ENCODE measurements around the gene ADGRG3. TPM values are rescaled to one million over a fixed set of nuclear protein-coding genes. Genes with fewer than 3 reads are reported as not detected.
A peak's percentile ranks its signal among the peaks of the same experiment; 100 is the strongest.

Gene ADGRG3
- total and polyA plus RNA-seq, 10 of the 15 experiments (the other 5 are each of a cell fraction or from before 2014, with no cell fraction given), result 0.10 to 0.11 (median 0.10) TPM; not detected in 7

DNA sequence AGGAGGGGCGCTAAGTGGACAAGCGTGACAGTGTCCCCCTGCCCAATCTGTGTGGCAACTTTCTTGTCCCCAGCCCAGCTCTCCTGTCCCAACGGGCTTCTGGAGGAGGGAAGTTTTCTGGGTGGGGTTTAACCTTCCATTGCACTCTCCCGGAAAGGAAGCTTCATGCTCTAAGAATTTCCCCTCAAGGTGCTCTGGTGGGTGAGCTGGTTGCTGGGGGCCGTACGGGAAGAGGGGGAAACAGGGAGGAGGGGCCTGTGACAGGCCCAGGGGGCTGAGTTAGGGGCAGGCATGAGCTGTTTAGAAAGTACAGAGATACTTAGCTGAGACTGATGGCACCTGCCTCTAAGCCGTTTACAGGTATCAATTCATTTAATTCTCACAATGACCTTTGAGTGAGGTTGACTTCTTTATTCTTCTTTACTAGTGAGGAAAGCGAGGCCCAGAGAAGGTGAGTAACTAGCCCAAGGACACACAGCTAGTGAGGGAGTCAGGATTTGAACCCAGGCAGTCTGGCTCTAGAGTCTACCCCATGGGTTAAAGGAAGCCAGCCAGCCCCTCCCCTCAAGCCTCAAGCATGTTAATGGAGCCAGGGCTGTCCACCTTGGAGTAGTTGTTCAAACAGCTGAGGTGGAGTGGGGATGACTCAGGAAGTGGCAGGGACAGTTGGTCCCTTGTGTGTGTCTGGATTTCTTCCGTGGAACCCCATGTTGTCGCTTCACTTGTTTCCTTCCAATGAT, 20.8 kb upstream of the ADGRG3 start:
- Histone ChIP-seq H2AFZ (ENCODE audit: control insufficient read depth, low read depth, low read length) (no peak overlapping the region), H3K4me2 (ENCODE audit: control insufficient read depth, insufficient read depth) (peak overlapping the region; percentile 44; the same call in 1 of the 2 replicates), H3K36me3 (ENCODE audit: control insufficient read depth in 2 of 2, insufficient read depth in 2 of 2, low read length in 1 of 2) (no peaks in the 10 kb centered on the region), H3K4me1 (ENCODE audit: control insufficient read depth, insufficient read depth, low read length) (peaks cover 19% of the 10 kb centered on the region), H3K27ac (ENCODE audit: control insufficient read depth, insufficient read depth) (no peak overlapping the region), H3K9me3 (replicated peaks; ENCODE audit: control insufficient read depth, insufficient read depth, low read length) (no peaks in the 10 kb centered on the region), H3K4me3 (no peak overlapping the region), H3K79me2 (ENCODE audit: control insufficient read depth, insufficient read depth, low read length) (no peaks in the 10 kb centered on the region), H3K27me3 (replicated peaks in 1 of 2; ENCODE audit: control insufficient read depth in 2 of 2, insufficient read depth in 2 of 2, low read length in 1 of 2) (no peaks in the 10 kb centered on the region), H4K20me1 (ENCODE audit: control insufficient read depth, insufficient read depth) (no peaks in the 10 kb centered on the region), H3K9ac (ENCODE audit: control insufficient read depth, insufficient read depth, low read length) (no peak overlapping the region)
- WGBS (ENCODE audit: insufficient coverage, insufficient replicate concordance, low lambda C conversion rate, missing lambda C conversion rate), result 40% methylated on average over 10 of the region's 10 CpGs
- TF ChIP-seq CHD4 (IDR thresholded peaks at IDR 0.05) (no peak), SMARCA5 (IDR thresholded peaks at IDR 0.05) (0 out of 2 replicates have a peak, but pooled peaks have one; percentile 9), E2F4 (IDR thresholded peaks at IDR 0.05; ENCODE audit: low read depth, low read length) (no peak)
- in situ Hi-C loops (cut with MboI) (no loop called here), intact Hi-C loops (cut with micrococcal nuclease; ENCODE audit: unreplicated experiment) (no loop called here)
- ChIA-PET RAD21 (ENCODE audit: unreplicated experiment) (interaction anchor here (0.5 to 6.0 kb wide), 18 partner anchors 8 to 357 kb away, joined by 3 to 88 read pairs (median 6); partner anchors contain the start of gene KATNB1), CTCF (interaction anchor here (1.0 to 8.1 kb wide), 13 partner anchors 9 to 229 kb away, joined by 3 to 210 read pairs (median 14); partner anchors contain the start of gene KATNB1), SMC1A (ENCODE audit: uncharacterized antibody, unreplicated experiment) (interaction anchor here (0.7 to 6.6 kb wide), 11 partner anchors 9 to 354 kb away, joined by 3 to 126 read pairs (median 10); partner anchors contain the start of gene USB1), POLR2A (interaction anchor here (1.1 to 1.8 kb wide), 4 partner anchors 37 to 56 kb away, joined by 3 to 11 read pairs (median 5); no protein-coding TSS in a partner anchor)
- no peak for DNase-seq (ENCODE audit: low read depth, low spot score)
- FAIRE-seq, result no peak
- no TSS peak for BruUV-seq (replicated peaks)
- ATAC-seq, result no peak

DNA sequence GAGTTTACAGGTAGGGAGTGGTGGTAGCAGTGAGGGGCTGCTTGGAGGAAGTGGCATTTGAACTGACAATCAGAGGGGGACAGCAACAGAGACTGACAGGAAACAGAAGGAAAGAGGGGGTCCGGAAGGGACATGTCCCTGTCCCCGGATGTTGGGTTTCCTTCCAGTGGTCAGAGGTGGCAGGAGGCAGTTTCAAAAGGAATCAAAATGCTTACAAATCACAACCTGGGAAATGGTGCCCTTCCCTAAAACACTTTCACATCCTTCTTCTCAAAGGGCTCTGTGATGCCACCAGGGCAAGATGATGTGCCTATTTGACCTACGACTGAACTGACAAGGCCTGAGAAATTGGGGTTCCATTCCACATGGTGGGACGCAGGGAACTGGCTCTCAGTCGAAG, 20.0 kb upstream of the ADGRG3 start:
- no peaks in the 10 kb centered on the region for H4K20me1 ChIP-seq (ENCODE audit: control insufficient read depth, insufficient read depth)
- H3K27ac ChIP-seq (ENCODE audit: control insufficient read depth, insufficient read depth), result no peak overlapping the region
- peak overlapping the region; percentile 44; the same call in 1 of the 2 replicates for H3K4me2 ChIP-seq (ENCODE audit: control insufficient read depth, insufficient read depth)
- H3K27me3 ChIP-seq (replicated peaks in 1 of 2; ENCODE audit: control insufficient read depth in 2 of 2, insufficient read depth in 2 of 2, low read length in 1 of 2), result no peaks in the 10 kb centered on the region
- BruUV-seq (replicated peaks), result no TSS peak
- H3K4me1 ChIP-seq (ENCODE audit: control insufficient read depth, insufficient read depth, low read length), result peaks cover 19% of the 10 kb centered on the region
- intact Hi-C loops (cut with micrococcal nuclease; ENCODE audit: unreplicated experiment) (loop anchor here (2.0 kb wide), 1 partner anchor 73 kb away; no protein-coding TSS in a partner anchor), in situ Hi-C loops (cut with MboI) (no loop called here)
- ATAC-seq (peak; percentile 70), DNase-seq (ENCODE audit: low read depth, low spot score) (peak; percentile 51), FAIRE-seq (no peak)
- CTCF ChIA-PET, result interaction anchor here (0.8 to 8.1 kb wide), 21 partner anchors 10 to 230 kb away, joined by 3 to 210 read pairs (median 5); partner anchors contain the start of genes ADGRG5 and KATNB1
- POLR2A ChIA-PET, result interaction anchor here (1.1 to 1.8 kb wide), 4 partner anchors 38 to 57 kb away, joined by 3 to 11 read pairs (median 5); no protein-coding TSS in a partner anchor
- RAD21 ChIA-PET (ENCODE audit: unreplicated experiment), result interaction anchor here (0.8 to 6.0 kb wide), 17 partner anchors 16 to 232 kb away, joined by 3 to 88 read pairs (median 8); partner anchors contain the start of gene KATNB1
- no peak overlapping the region for H3K4me3 ChIP-seq
- no peaks in the 10 kb centered on the region for H3K9me3 ChIP-seq (replicated peaks; ENCODE audit: control insufficient read depth, insufficient read depth, low read length)
- no peaks in the 10 kb centered on the region for H3K36me3 ChIP-seq (ENCODE audit: control insufficient read depth in 2 of 2, insufficient read depth in 2 of 2, low read length in 1 of 2)
- no peak overlapping the region for H2AFZ ChIP-seq (ENCODE audit: control insufficient read depth, low read depth, low read length)
- WGBS (ENCODE audit: insufficient coverage, insufficient replicate concordance, low lambda C conversion rate, missing lambda C conversion rate), result 7% methylated on average over 5 of the region's 5 CpGs
- SMC1A ChIA-PET (ENCODE audit: uncharacterized antibody, unreplicated experiment), result interaction anchor here (0.9 to 6.6 kb wide), 16 partner anchors 10 to 353 kb away, joined by 3 to 126 read pairs (median 4); partner anchors contain the start of gene USB1
- H3K9ac ChIP-seq (ENCODE audit: control insufficient read depth, insufficient read depth, low read length), result no peak overlapping the region
- H3K79me2 ChIP-seq (ENCODE audit: control insufficient read depth, insufficient read depth, low read length), result no peaks in the 10 kb centered on the region
- TF ChIP-seq, protein P1, sequence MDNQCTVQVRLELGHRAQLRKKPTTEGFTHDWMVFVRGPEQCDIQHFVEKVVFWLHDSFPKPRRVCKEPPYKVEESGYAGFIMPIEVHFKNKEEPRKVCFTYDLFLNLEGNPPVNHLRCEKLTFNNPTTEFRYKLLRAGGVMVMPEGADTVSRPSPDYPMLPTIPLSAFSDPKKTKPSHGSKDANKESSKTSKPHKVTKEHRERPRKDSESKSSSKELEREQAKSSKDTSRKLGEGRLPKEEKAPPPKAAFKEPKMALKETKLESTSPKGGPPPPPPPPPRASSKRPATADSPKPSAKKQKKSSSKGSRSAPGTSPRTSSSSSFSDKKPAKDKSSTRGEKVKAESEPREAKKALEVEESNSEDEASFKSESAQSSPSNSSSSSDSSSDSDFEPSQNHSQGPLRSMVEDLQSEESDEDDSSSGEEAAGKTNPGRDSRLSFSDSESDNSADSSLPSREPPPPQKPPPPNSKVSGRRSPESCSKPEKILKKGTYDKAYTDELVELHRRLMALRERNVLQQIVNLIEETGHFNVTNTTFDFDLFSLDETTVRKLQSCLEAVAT (IDR thresholded peaks at IDR 0.05), result no peak
- TF ChIP-seq NRF1 (conservative IDR thresholded peaks at IDR 0.05; ENCODE audit: low read depth, low read length), result no peak
- no peak for TF ChIP-seq ZBTB33 (IDR thresholded peaks at IDR 0.05)
- TF ChIP-seq SUPT20H (IDR thresholded peaks at IDR 0.05; ENCODE audit: borderline replicate concordance, control insufficient read depth, low read depth, low read length), result no peak
